HG02642 (cell line): ENCODE data around the gene CSRP2.

Experiments used
- ATAC-seq: cut with Tn5 transposase; IDR thresholded peaks from one replicate; pipeline ENCODE4 v1.9.1; 2021; ENCODE audit warnings: mild to moderate bottlenecking; ENCODE audit not compliant: unreplicated experiment, poor library complexity

Gene CSRP2

DNA sequence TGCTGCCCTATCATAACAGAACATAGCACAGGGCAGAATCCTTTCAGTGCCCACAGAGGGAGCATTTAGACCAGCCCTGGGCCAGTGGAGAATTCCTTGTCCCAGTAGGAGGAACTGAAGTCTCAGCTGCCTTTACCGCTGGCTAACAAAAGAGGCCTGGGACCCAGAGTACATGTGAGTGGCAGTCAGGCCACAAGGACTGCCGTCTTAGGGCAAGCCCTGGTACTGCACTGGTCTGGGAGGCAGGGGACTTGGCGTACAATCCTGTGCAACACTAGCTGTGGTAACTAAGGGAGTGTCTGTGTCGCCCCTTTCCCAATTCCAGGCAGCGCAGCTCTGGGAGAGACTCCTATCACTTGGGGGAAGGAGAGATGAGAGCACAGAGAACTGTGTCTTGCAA lies 17.0 kb upstream of the CSRP2 start:
- ATAC-seq = no peak

DNA sequence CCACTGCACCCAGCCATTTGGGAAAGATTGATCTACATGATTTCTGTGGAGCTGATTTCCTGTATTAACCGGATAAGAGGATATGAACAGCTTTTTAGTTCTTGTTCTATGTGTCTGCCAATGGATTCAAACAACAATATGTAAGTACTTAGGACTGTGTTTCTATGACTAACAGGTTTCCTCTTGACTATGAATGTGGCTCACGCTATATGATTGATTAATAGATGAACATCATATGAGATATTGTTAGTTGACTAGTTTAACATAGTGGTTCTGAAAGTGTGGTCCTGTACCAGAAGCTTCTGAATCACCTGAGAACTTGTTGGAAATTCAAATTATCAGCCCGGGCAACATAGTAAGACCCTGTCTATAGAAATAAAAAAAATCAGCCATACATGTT lies 12.8 kb upstream of the CSRP2 start:
- ATAC-seq = no peak

DNA sequence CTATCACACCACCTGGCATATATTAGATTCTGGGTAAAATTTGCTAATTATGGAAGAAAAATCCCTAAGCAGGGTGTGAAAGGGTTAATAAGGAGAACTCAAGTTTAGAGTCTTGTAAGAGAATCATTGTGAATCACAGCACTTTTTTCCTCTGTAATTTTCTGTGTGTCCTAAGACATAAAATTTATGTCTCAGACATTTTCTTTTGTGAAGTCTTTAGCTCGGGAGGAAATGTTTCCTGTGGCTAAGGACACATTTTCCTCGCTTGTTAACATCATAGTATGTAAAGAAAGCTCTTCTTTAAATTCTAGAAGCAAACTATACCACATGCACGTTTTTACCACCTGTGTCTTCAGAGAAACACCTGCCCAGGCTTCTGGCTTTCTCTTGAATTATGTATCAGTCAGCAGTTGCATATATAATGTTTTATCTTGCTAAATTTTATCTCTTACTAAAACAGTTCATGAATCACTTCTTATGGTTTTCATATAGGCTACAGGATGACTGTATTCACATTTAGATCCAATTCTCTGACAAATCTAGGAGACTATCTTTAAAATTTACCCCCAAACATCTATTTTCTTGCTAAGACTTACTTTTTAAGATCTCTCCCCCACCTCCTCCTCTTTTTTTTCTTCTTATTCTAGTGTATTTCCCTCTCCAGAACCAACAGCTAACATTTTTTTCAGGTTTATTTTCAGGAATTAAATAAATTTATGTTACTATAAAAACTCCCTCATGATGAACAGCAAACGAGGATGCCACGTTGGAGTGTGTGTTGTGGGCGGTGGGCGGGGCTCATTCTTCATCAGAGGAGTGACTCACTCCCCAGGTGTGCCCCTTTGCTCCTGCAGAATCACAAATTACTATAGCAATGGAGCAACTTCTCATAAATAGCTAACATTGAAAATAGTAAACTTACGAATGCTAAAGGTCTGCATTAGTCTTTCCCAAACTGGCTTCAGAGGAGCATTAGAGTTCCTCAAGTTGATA lies 11.6 kb upstream of the CSRP2 start:
- no peak for ATAC-seq

DNA sequence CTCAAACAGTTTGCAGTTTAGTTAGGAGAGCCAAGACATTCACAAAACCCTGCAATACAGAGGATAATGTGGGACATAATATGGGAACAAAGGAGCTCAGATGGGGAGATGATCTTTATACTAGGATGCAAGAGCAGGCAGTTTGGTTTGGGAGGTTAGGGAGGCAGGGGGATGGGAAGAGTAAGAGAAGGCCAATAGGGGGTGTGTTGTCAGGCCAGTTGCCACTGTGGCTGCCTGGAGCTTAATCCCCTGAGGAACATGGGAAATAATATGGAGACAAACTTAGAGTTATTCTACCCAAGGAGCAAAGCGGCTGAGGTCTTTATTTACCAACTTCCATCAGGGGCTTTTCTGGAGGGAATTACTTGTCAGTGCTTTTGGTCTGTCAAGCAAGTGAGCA lies 10.0 kb upstream of the CSRP2 start:
- ATAC-seq = no peak

DNA sequence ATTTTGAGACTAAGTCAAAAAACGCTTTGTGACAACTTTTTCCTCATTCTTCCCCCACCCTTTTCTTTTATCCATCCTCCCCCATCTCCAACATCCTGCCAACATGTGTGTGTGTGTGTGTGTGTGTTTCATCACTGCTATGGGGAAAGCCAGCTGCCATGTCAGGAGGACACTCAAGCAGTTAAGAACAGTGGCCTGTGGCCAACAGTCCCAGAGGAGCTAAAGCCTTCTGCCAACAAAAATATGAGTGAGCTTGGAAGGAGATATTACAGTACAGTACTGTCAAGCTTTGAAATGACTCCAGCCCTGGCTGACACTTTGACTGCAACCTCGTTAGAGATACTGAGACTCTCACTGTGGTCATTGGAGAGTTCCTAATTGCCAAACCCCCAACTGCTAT lies 5.0 kb upstream of the CSRP2 start:
- no peak for ATAC-seq

DNA sequence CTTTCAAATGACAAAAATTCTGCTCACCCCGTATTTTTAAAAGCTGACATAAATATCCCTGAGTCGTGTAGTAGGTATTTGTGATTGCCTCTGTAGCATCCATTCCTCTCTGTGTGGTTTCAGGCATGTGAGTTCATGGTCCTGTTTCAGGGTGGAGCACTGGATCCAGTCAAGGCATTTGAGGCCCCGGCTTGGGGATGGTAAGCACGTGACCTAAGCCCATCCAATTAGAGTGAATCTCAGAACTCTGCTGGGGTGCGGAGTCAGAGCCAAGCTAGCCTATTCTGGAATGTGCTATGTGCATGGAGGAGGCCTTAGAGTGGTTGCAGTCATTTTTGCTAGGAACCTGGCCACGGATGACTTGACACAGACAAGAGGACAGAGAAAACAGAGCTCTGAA lies 4.3 kb upstream of the CSRP2 start:
- no peak for ATAC-seq

DNA sequence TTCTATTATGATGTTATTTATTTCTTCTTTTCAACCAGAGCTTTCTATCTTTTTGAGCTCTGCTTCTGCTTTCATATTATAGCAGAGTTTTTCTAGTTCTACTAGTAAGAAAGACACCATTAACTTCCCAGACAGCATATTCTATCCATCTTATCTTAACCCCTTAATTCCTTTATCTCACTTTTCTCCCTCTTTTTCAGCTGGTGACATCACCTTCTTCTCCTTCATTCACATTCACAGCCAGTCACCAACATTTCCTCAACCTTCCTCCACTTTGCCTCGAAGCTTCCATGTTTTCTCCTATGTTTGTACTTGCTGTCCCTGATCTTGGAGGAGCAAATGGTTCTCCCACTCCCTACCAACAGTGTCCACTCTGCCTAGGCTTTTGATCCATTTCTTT lies 3.5 kb upstream of the CSRP2 start:
- ATAC-seq = no peak

DNA sequence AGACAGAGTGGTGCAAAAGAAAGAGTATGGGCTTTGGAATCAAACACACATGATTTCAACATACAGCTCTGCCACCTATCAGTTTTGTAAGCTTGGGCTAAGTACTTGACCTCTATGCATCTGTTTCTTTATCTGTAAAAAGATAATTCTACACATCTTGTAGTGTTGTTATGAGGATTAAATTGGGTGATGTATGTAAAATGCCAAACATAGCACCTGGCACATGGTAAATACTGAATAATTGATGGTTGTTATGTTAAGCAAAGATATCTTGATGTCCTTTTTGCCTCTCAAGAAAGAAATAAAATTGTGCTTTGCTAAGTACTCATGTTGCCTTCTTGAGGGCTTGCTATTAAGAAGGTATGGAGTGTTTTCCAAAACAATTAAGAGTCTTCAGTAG lies 2.3 kb upstream of the CSRP2 start:
- ATAC-seq = no peak

DNA sequence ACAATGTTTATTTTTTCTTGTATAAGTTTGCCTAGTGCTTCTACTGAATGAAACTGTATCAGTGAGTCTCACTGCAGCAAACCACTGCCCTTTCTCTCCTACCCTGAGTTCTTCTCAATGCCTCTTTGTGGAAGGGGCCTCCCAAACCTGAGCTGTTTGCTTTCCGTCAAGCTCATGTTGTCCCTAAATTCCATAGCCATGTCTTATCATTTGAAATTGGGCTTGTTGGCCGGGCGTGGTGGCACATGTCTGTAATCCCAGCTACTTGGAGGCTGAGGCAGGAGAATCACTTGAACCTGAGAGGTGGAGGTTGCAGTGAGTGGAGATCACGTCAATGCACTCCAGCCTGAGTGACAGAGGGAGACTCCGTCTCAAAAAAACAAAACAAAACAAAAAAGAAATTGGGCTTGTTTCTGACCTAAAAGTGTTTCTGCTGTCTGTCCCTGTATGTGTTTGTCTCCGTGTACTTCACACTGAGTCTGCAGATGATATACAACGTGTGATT lies 1.8 kb upstream of the CSRP2 start:
- ATAC-seq = no peak

DNA sequence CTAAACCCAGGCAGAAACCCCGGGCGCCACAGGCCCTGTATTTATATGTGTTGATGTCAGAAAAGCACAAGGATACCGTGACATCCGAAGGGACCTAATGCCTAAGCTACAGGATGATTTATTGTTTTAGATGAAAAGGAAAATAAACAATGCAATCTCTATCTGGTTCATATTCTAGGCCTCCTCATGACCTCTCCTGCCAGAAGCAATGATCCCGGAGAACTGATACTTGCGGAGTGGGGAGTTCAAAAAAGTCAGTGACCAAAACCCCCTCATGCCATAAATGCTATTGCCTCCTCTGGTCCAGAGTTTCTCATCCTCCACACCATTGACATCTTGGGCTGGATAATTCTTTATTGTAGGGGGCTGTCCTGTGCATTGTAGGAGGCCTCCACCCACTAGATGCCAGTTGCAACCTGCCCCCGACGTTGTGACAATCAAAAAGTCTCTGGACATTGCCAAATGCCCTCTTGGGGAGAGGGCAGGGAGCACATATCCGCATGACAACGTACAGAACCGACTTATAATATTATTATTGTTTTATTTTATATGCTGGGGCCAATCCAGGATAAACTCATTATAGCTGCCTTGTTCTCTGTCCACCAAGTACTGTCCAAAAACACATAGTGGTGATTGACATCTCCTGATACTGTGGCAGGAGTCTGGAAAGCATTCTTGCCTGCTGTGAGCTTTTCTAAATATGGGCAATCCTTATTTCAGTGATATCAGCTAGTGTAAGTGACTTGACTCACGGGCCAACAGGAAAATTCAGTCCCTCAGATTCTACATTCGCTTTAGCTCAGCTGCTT lies 1.1 kb upstream of the CSRP2 start:
- no peak for ATAC-seq

DNA sequence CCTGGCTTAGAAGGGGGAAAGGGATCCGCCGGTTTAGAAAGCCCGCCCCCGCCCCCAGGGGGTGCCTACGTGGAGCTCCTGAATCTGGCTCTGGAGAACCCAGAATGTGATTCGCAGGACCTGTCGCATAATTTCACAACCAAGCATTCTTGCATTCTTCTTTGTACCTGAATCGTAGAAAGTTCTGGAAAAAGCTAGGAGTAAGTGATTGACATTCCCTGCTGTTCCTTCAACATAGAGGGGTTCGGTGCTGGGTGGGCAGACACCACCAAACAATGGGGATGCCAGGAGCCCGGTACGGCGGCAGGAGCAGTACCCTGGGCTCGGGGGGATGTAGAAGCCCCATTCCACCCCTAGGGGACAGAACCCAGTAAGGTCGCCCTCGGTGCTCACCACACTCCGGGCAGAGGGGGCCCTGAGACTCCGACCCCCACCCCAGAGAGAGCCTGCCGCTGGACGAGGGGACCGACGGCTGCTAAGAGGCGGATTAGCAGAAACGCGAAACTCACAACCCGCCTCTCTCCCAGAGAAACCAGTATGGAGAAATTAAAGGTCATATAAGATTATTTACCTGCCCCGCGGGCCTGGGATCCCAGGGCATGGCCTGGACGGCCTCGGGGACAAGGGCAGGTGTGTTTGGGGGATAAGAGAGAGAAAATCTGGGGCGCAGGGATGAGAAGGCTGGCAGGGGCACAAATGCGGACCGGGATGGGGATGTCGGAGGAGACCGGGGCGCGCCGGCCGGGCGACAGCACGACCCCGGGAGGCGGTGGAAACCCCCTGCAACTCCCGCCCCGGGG lies 520 bp downstream of the CSRP2 start:
- peak; percentile 42 for ATAC-seq

DNA sequence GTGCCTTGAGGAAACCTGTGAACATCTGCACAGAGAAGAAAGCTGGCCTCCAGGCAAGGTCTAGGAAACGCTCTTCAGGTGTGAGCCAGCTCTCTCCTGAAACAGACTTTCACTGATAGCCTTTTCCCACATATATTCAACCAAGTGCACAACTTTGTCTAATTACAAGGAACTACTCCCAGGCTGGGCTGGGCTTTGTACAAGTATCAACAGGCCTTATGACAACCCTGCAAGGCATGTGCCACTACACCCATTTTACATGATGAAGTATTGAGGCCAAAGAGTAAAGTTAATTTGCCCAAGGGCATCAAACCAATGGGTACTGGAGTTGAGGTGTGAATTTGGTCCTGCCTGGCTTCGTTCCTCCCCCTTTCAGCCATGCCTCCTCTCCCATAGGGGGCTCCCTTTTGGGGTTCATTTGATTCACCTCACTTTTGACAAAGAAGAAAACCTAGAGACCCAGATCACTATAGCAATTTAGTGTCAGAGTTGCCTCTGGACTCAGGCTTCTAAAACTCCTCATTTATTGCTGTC lies 2.1 kb downstream of the CSRP2 start:
- no peak for ATAC-seq

DNA sequence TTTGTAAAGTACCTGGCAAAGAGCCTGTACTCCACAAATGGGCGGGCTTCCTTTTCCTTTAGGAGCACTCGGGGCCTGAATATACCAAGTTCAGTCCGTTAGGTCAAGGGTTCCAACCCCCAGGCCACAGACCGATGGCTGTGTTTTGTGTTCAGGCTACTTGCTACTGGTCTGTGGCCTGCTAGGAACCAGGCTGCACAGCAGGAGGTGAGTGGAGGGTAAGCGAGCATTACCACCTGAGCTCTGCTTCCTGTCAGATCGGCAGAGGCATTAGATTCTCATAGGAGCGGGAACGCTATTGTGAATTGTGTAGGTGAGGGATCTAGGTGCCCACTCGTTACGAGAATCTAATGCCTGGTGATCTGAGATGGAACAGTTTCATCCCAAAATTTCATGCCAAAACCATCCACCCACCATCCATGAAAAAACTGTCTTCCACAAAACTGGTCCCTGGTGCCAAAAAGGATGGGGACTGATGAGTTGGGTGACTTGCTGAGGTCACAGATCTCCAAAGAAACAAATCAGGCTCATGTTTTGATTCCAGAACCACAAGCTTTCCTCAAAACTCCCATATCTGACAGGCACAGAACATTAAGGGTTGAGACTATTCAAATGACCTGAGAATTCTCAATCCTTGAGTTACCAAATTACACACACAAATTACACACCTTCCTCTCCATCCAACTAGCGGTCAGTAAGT lies 4.2 kb downstream of the CSRP2 start:
- ATAC-seq = no peak

DNA sequence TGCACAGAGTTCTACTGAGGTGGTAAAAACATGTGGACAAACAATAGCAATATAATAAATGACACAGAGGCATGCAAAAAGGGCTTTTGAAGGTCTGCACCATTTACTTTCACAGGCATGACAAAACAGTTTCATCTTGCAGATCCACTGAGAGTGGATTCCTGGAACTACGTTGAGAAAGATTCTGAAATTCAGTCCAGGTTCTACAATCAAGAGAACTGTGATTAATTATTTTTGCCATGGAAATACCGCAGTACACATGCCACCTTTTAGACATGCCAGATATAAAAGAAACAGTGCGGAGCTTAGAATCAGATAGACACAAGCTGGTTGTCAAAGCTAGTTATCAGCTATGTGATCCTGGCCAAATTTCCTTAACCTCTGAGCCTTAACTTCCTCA lies 4.8 kb downstream of the CSRP2 start:
- no peak for ATAC-seq

DNA sequence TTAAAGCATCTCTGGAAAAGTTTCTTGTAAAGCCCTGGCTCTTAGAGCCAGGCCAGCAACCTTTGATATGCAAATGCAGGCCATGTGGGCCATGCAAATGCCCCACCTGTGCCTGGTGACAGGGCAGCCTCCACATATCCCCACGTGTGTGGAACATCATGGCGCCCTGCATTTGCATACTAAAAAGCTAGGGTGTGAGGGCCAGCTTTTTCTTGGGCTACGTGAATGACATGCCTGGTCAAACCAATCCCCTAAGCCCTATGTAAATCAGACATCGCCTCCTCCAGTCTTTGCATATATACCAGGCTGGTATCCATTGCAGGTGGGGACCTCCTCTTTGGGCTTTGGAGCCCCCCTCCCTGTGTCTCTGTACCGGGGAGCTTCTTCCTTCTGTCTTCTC lies 6.4 kb downstream of the CSRP2 start:
- no peak for ATAC-seq

DNA sequence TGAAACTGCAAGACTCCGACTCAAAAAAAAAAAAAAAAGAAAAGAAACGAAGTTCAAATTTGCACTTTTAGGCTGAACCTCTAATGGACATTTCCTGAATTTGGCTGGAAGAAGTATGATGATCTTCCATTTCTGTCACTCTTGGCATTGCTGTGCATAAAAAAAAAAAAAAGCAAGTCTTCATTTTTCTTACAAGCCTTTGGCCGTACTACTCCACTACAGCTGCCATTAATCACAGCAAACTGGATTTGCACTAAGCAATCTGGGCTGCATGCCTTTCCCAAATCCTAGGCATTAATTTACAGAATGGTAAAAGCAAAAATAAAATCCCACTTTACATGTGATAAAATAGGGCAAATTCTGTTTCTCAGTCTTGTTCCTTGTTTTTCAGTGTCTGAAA lies 7.1 kb downstream of the CSRP2 start:
- no peak for ATAC-seq

DNA sequence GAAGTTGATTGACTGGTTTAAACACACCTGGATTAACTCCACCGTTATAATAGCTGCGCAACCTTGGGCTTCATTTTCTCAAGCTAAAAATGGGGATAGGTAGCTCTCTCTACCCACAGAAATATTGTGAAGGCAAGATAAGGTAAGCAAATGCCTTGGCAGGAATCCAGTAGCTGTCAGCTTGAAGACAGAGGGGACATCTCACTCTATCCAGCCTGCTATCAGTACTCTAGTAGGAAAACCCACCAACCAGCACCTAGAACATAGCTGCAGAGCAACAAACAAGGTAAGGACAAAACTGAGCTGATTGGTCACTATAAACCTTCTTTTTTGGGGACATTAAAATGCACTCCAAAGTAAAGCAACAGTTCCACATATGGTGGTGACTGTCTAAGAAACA lies 7.7 kb downstream of the CSRP2 start:
- no peak for ATAC-seq

DNA sequence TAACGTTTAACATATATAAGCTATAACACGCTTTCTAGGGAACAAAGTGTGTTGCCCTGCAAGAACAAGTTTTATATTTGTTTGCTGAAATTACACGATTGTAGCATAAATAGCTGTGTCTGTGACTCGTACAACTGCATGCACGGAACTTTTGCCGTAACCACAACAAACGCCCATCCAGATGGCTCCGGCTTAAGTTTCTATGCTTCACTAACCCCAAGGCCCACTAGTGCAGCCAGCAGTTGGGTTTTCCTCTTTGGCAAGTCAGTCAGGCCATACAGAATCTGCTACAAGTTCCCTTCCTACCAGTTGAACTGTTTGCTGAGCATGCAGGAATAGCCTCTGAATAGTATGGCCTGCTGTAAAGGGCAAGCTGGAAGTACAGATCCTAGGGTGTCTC lies 12.1 kb downstream of the CSRP2 start:
- ATAC-seq = peak; percentile 71

DNA sequence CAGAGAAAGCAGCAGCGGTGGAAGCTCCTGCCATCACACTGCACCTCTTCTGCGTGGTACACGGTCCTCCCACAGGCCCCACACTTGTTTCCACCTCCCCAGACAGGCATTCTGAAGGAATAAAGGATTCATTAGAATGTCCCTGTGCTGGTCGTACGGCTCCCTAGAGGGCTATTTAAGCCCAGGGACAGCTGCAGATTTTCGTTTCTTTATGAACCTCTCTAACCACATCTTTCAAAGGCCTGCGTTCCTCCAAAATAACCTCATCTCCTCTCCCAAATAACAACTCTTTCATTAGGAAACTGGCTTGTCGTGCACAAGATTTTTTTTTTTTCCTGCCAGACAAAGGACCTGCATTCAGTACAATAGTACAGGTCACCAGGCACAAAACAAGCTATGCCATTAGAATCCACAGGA lies 12.7 kb downstream of the CSRP2 start:
- ATAC-seq = no peak
